RWPE2 (cell line): ENCODE measurements around the gene MPND.
A peak's percentile ranks its signal among the peaks of the same experiment; 100 is the strongest.

Experiments used
- ATAC-seq: fragments of 200-7000 bp; cut with Tn5 transposase; 3 replicates; pipeline ENCODE4 v1.9.1; 2021; ENCODE audit warnings: low read depth
- DNase-seq: peaks from one replicate; pipeline ENCODE4 v3.0.0-alpha.2; 2020; ENCODE audit warnings: low spot score
- H3K27ac ChIP-seq: fragments of 450-650 bp; 2 replicates; pipeline ENCODE4 v1.5.1; 2017; ENCODE audit warnings: mild to moderate bottlenecking; ENCODE audit not compliant: poor library complexity, severe bottlenecking
- H3K27me3 ChIP-seq: fragments of 250-450 bp; sonication (Bioruptor Pico); 2 replicates; pipeline ENCODE4 v1.5.1; 2021; ENCODE audit warnings: mild to moderate bottlenecking, moderate library complexity; ENCODE audit not compliant: insufficient read depth, poor library complexity, severe bottlenecking
- H3K36me3 ChIP-seq: fragments of 250-450 bp; sonication (Bioruptor Pico); 2 replicates; pipeline ENCODE4 v1.5.1; 2020; ENCODE audit warnings: low read depth, mild to moderate bottlenecking, moderate library complexity
- H3K4me1 ChIP-seq: fragments of 250-450 bp; sonication (Bioruptor Pico); 2 replicates; pipeline ENCODE4 v1.5.1; 2021; ENCODE audit warnings: mild to moderate bottlenecking, moderate library complexity; ENCODE audit not compliant: insufficient read depth, poor library complexity, severe bottlenecking
- H3K4me3 ChIP-seq: fragments of 250-450 bp; sonication (Bioruptor Pico); 2 replicates; pipeline ENCODE4 v1.5.1; 2021; ENCODE audit warnings: mild to moderate bottlenecking, moderate library complexity; ENCODE audit not compliant: severe bottlenecking
- H3K9me3 ChIP-seq: fragments of 250-450 bp; sonication (Bioruptor Pico); 2 replicates; pipeline ENCODE4 v1.5.1; 2021; ENCODE audit warnings: mild to moderate bottlenecking, moderate library complexity; ENCODE audit not compliant: severe bottlenecking
- TF ChIP-seq, protein P1 (sequence below): fragments of 450-650 bp; IDR thresholded peaks from one replicate; pipeline ENCODE4 v1.5.1; 2017; ENCODE audit warnings: mild to moderate bottlenecking, moderate library complexity; ENCODE audit not compliant: poor library complexity, severe bottlenecking

Gene MPND

DNA sequence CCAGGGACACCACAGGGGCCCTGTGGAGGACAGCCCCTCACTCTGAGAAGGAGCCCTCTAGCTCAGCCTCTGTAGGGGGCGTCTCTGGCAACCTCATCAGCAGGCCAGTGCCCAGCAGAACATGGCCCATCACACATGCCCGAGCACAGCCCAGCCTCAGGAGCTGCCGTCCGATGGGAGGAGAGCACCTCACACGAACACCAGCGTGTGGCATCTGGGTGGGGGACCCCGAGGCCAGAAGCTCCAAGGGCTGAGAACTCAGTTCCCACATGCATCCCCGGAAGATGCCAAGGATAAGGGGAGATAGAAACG is 45.7 kb downstream of the MPND start:
- no peak overlapping the region for H3K4me3 ChIP-seq
- H3K27ac ChIP-seq, result peak overlapping the region; percentile 94
- peaks cover 19% of the 10 kb centered on the region for H3K36me3 ChIP-seq
- H3K27me3 ChIP-seq, result no peaks in the 10 kb centered on the region
- H3K4me1 ChIP-seq, result peaks cover 36% of the 10 kb centered on the region
- ATAC-seq (no peak), DNase-seq (no peak)
- TF ChIP-seq, protein P1, sequence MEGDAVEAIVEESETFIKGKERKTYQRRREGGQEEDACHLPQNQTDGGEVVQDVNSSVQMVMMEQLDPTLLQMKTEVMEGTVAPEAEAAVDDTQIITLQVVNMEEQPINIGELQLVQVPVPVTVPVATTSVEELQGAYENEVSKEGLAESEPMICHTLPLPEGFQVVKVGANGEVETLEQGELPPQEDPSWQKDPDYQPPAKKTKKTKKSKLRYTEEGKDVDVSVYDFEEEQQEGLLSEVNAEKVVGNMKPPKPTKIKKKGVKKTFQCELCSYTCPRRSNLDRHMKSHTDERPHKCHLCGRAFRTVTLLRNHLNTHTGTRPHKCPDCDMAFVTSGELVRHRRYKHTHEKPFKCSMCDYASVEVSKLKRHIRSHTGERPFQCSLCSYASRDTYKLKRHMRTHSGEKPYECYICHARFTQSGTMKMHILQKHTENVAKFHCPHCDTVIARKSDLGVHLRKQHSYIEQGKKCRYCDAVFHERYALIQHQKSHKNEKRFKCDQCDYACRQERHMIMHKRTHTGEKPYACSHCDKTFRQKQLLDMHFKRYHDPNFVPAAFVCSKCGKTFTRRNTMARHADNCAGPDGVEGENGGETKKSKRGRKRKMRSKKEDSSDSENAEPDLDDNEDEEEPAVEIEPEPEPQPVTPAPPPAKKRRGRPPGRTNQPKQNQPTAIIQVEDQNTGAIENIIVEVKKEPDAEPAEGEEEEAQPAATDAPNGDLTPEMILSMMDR, result no peak
- H3K9me3 ChIP-seq, result no peaks in the 10 kb centered on the region

DNA sequence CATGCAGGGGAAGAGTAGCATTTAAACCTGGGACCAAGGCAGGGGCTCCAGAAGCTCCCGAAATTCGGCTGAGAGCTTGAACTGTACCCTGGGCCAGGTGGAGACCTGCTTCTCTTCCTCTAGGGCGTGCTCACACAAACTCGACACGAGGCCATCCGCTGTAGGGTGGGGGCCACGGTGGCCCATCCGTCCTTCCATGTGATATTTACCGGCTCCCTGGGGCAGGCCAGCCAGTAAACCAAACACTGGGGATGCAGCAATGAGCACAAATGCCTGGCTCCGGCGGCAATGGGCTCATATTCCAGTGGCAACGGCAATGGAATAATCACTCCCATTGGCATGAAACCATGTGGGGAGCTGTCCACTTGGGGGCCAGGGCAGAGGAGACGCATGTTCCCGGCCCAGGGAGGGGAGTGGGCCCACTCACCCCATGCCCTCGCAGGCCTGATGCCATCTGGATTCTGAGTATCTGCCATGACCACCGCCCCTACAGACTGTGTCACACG is 46.2 kb downstream of the MPND start:
- TF ChIP-seq, protein P1, result no peak
- Histone ChIP-seq H3K9me3 (no peaks in the 10 kb centered on the region), H3K27ac (peak overlapping the region; percentile 94), H3K4me3 (no peak overlapping the region), H3K4me1 (peaks cover 36% of the 10 kb centered on the region), H3K27me3 (no peaks in the 10 kb centered on the region), H3K36me3 (peaks cover 20% of the 10 kb centered on the region)
- ATAC-seq (no peak), DNase-seq (no peak)

DNA sequence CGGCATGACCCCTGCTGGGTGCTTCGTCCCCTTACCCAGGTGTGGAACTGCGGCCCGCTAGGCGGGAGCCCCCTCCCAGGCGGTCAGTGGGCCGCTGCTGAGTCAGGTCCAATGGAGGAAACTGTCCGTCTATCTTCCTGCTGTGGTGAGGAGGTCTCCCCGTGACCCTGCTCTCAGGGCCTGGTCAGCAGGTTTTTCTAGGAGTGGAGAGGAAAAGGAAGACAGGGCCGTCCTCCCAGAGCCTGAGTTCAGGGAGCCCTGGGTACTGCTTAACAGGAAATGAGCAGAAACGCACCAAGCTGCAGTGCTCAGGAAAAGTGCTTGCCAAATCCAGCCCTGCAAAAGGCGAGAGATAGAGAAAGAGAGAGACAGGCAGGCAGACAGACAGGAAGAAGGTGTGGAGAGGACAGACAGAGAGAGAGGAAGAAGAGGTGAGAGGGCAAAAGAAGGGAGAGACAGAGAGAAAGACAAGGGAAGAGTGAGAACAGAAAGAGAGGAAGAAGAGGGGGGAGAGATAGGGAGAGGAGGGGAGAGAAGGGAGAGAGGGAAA is 46.7 kb downstream of the MPND start:
- TF ChIP-seq, protein P1, result no peak
- no peaks in the 10 kb centered on the region for H3K9me3 ChIP-seq
- no peak overlapping the region for H3K4me3 ChIP-seq
- DNase-seq (no peak), ATAC-seq (no peak; the same call in 2 of the 3 replicates)
- H3K4me1 ChIP-seq, result peaks cover 36% of the 10 kb centered on the region
- peaks cover 24% of the 10 kb centered on the region for H3K36me3 ChIP-seq
- H3K27me3 ChIP-seq, result no peaks in the 10 kb centered on the region
- H3K27ac ChIP-seq, result peak overlapping the region; percentile 94

DNA sequence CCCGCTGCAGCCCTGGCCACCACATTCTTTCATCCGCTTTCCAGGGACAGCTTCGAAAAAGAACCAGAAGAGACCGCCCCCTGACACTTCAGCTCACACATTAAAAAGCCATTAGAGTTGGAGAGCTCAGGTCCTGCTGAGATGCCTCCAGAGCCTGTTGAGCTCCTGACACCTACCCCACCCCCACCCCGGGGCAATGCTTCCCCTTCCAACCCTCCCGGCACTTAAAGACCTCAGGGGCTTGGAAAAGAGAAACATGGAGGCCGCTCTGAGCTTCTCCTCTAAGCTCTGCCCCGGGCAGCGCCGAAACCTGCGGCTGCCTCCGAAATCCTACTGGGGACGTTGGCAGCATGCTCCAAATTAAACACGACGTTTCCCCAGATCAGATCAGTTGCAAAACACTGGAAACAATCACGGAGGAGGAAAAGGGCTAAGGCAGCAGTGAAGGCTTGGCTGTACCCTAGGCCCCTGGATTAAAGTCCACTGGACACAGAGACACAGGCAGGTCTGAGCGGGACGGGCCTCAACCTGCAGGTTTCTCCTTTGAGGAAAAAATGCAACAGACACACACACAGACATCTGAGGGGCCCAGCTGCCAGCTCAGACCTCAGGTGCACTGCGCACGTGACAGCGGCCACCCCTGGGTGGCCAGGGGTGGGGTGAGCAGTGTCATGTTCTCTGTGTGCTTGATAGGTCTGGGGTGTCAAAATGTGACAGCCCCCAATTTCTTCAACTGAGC is 47.4 kb downstream of the MPND start:
- Histone ChIP-seq H3K27ac (peak overlapping the region; percentile 94), H3K9me3 (no peaks in the 10 kb centered on the region), H3K27me3 (no peaks in the 10 kb centered on the region), H3K4me3 (no peak overlapping the region), H3K4me1 (peaks cover 36% of the 10 kb centered on the region), H3K36me3 (peaks cover 30% of the 10 kb centered on the region)
- ATAC-seq, result peak; percentile 69
- TF ChIP-seq, protein P1, result no peak
- DNase-seq, result no peak

DNA sequence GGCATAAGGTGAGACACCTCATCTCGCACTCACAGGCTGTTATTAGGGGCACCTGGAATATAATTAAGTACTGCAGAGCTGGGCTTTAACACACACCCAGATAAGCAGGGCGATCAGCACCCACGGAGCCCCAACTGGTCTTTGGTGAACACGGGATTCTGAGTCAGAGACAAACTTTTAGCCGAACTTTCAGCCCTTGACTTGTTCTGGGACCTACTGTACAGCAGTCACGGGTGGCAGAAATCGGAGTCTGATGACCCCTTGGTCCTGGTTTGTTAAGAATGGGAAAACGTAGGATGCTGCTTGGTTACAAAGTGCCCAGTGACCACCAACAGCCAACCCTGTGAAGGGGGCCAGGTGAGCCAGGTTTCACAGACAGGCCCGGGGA is 47.9 kb downstream of the MPND start:
- Histone ChIP-seq H3K36me3 (peaks cover 36% of the 10 kb centered on the region), H3K27me3 (no peaks in the 10 kb centered on the region), H3K4me1 (peaks cover 36% of the 10 kb centered on the region), H3K4me3 (no peak overlapping the region), H3K27ac (peak overlapping the region; percentile 94), H3K9me3 (no peaks in the 10 kb centered on the region)
- ATAC-seq (peak; percentile 47), DNase-seq (no peak)
- TF ChIP-seq, protein P1, result no peak
